Naive B cell (primary cell): Measurements from ENCODE around the gene MOK. TPM values are rescaled to one million over a fixed set of nuclear protein-coding genes. Genes with fewer than 3 reads are reported as not detected.

ENCODE experiments used
- ATAC-seq, 2 donors: fragments of 150-1000 bp; cut with Tn5 transposase; 2 replicates each; pipeline ENCODE4 v1.10.0; 2021; ENCODE audit warnings: low read depth in 2 of 2, mild to moderate bottlenecking in 2 of 2, moderate library complexity in 2 of 2
- DNase-seq: peaks from one replicate; pipeline ENCODE4 v3.0.0; 2022
- H3K27ac Mint-ChIP-seq, 6 donors: one replicate each; pipeline ENCODE4 v1.8.0; 2020 to 2022; ENCODE audit warnings: mild to moderate bottlenecking in 6 of 6, mixed read lengths in 6 of 6, moderate library complexity in 5 of 6, inconsistent platforms in 2 of 6
- H3K27me3 Mint-ChIP-seq, 3 donors: one replicate each; pipeline ENCODE4 v1.8.0; 2021 to 2022; ENCODE audit warnings: mixed read lengths in 3 of 3, mild to moderate bottlenecking in 1 of 3
- H3K36me3 Mint-ChIP-seq, 2 donors: one replicate each; pipeline ENCODE4 v1.8.0; 2020 to 2022; ENCODE audit warnings: mixed read lengths in 2 of 2, inconsistent platforms in 1 of 2, mild to moderate bottlenecking in 1 of 2
- H3K4me1 Mint-ChIP-seq, 3 donors: one replicate each; pipeline ENCODE4 v1.8.0; 2020 to 2022; ENCODE audit warnings: mixed read lengths in 3 of 3, inconsistent platforms in 1 of 3, mild to moderate bottlenecking in 1 of 3, moderate library complexity in 1 of 3
- H3K4me3 Mint-ChIP-seq, 8 donors: one replicate each; pipeline ENCODE4 v1.8.0; 2020 to 2022; ENCODE audit warnings: mild to moderate bottlenecking in 8 of 8, mixed read lengths in 8 of 8, moderate library complexity in 8 of 8, inconsistent platforms in 2 of 8
- H3K9me3 Mint-ChIP-seq, 7 donors: one replicate each; pipeline ENCODE4 v1.8.0; 2020 to 2022; ENCODE audit warnings: mixed read lengths in 7 of 7, mild to moderate bottlenecking in 5 of 7, inconsistent platforms in 2 of 7, moderate library complexity in 1 of 7
- polyA plus RNA-seq, 6 donors: library from polyadenylated mRNA; unstranded; fragments of 300-500 nt; fragmentation: Illumina TruSeq; gene quantifications; one replicate each; pipeline ENCODE4 v1.2.3, GENCODE V29; 2021; ENCODE audit warnings: low read depth in 6 of 6

The MOK gene
- polyA plus RNA-seq, 6 donors from 2014 or later = 0.64 to 2.0 (median 1.2) TPM; not detected in 1

- ATAC-seq (no peak), DNase-seq (no peak)
- H3K4me3 Mint-ChIP-seq = no peak overlapping the region
- H3K4me1 Mint-ChIP-seq = peaks cover 36 to 62% (median 58%) of the 10 kb centered on the region in 3 donors
- H3K36me3 Mint-ChIP-seq = no peaks in the 10 kb centered on the region
- H3K27me3 Mint-ChIP-seq = no peaks in the 10 kb centered on the region
- H3K9me3 Mint-ChIP-seq = no peaks in the 10 kb centered on the region
- peak overlapping the region in 2 of 6 donors; percentile 51 to 59 for H3K27ac Mint-ChIP-seq
These were observed 115.1 kb downstream of the MOK start for GRCh38 chr14:102189874-102190273.

GRCh38 chr14:102188187-102188586 is 116.8 kb downstream of the MOK start:
- H3K27me3 Mint-ChIP-seq = no peaks in the 10 kb centered on the region
- no peak for DNase-seq
- H3K4me1 Mint-ChIP-seq = peaks cover 40 to 56% (median 50%) of the 10 kb centered on the region in 3 donors

GRCh38 chr14:102187568-102188001 is 117.4 kb downstream of the MOK start:
- no peak for ATAC-seq
- Mint-ChIP-seq H3K4me3 (no peak overlapping the region), H3K27me3 (no peaks in the 10 kb centered on the region), H3K36me3 (no peaks in the 10 kb centered on the region), H3K4me1 (peaks cover 42 to 55% (median 54%) of the 10 kb centered on the region in 3 donors), H3K27ac (peak overlapping the region in 1 of 6 donors; percentile 65), H3K9me3 (no peaks in the 10 kb centered on the region)
- no peak for DNase-seq

More at GRCh38 chr14:102188187-102188586, 116.8 kb downstream of the MOK start:
- H3K36me3 Mint-ChIP-seq = no peaks in the 10 kb centered on the region
- H3K4me3 Mint-ChIP-seq = no peak overlapping the region
- ATAC-seq = no peak
- no peaks in the 10 kb centered on the region for H3K9me3 Mint-ChIP-seq
- H3K27ac Mint-ChIP-seq = peak overlapping the region in 1 of 6 donors; percentile 82

- H3K27me3 Mint-ChIP-seq = no peaks in the 10 kb centered on the region
- ATAC-seq = no peak
- H3K27ac Mint-ChIP-seq = peak overlapping the region in 1 of 6 donors; percentile 37
- H3K4me3 Mint-ChIP-seq = no peak overlapping the region
- H3K4me1 Mint-ChIP-seq = peaks cover 42 to 54% (median 51%) of the 10 kb centered on the region in 3 donors
- no peaks in the 10 kb centered on the region for H3K36me3 Mint-ChIP-seq
- DNase-seq = no peak
- H3K9me3 Mint-ChIP-seq = no peaks in the 10 kb centered on the region
These were observed 117.9 kb downstream of the MOK start for GRCh38 chr14:102187044-102187443.

GRCh38 chr14:102185360-102185759 is 119.6 kb downstream of the MOK start:
- Mint-ChIP-seq H3K4me3 (no peak overlapping the region), H3K4me1 (peaks cover 44 to 48% (median 46%) of the 10 kb centered on the region in 3 donors), H3K27me3 (no peaks in the 10 kb centered on the region), H3K27ac (no peak overlapping the region), H3K9me3 (no peaks in the 10 kb centered on the region), H3K36me3 (no peaks in the 10 kb centered on the region)
- DNase-seq (no peak), ATAC-seq (no peak)

GRCh38 chr14:102184316-102185035 is 120.5 kb downstream of the MOK start:
- no peak for DNase-seq
- Mint-ChIP-seq H3K9me3 (no peaks in the 10 kb centered on the region), H3K27me3 (no peaks in the 10 kb centered on the region), H3K4me1 (peaks cover 38 to 53% (median 41%) of the 10 kb centered on the region in 3 donors), H3K36me3 (no peaks in the 10 kb centered on the region), H3K4me3 (no peak overlapping the region), H3K27ac (peak overlapping the region in 2 of 6 donors; percentile 16 to 73)
- ATAC-seq = no peak

- ATAC-seq = no peak
- H3K4me3 Mint-ChIP-seq = no peak overlapping the region
- H3K9me3 Mint-ChIP-seq = no peaks in the 10 kb centered on the region
- no peak for DNase-seq
- H3K27me3 Mint-ChIP-seq = no peaks in the 10 kb centered on the region
- peaks cover 38 to 56% (median 41%) of the 10 kb centered on the region in 3 donors for H3K4me1 Mint-ChIP-seq
- no peaks in the 10 kb centered on the region for H3K36me3 Mint-ChIP-seq
- no peak overlapping the region for H3K27ac Mint-ChIP-seq
These were observed 121.1 kb downstream of the MOK start for GRCh38 chr14:102183886-102184285.

GRCh38 chr14:102182936-102183619 is 121.9 kb downstream of the MOK start:
- H3K9me3 Mint-ChIP-seq = no peaks in the 10 kb centered on the region
- no peaks in the 10 kb centered on the region for H3K27me3 Mint-ChIP-seq
- peak overlapping the region in 3 of 6 donors; percentile 8 to 66 (median 65) for H3K27ac Mint-ChIP-seq
- DNase-seq (no peak), ATAC-seq (no peak)
- H3K36me3 Mint-ChIP-seq = no peaks in the 10 kb centered on the region
- peaks cover 44 to 63% (median 46%) of the 10 kb centered on the region in 3 donors for H3K4me1 Mint-ChIP-seq
- no peak overlapping the region for H3K4me3 Mint-ChIP-seq

GRCh38 chr14:102182190-102182589 is 122.8 kb downstream of the MOK start:
- H3K27ac Mint-ChIP-seq = no peak overlapping the region
- H3K36me3 Mint-ChIP-seq = no peaks in the 10 kb centered on the region
- no peak overlapping the region for H3K4me3 Mint-ChIP-seq
- ATAC-seq = no peak
- H3K27me3 Mint-ChIP-seq = no peaks in the 10 kb centered on the region
- H3K9me3 Mint-ChIP-seq = no peaks in the 10 kb centered on the region
- DNase-seq = no peak
- peaks cover 43 to 62% (median 48%) of the 10 kb centered on the region in 3 donors for H3K4me1 Mint-ChIP-seq

- Mint-ChIP-seq H3K27me3 (no peaks in the 10 kb centered on the region), H3K9me3 (no peaks in the 10 kb centered on the region), H3K4me3 (no peak overlapping the region), H3K36me3 (no peaks in the 10 kb centered on the region), H3K4me1 (peaks cover 44 to 59% (median 44%) of the 10 kb centered on the region in 3 donors), H3K27ac (peak overlapping the region in 1 of 6 donors; percentile 47)
- DNase-seq (no peak), ATAC-seq (no peak)
These were observed 123.8 kb downstream of the MOK start for GRCh38 chr14:102181187-102181586.

GRCh38 chr14:102180248-102180998 is 124.5 kb downstream of the MOK start:
- no peak for ATAC-seq
- H3K4me3 Mint-ChIP-seq = no peak overlapping the region
- no peak for DNase-seq
- H3K4me1 Mint-ChIP-seq = peaks cover 44 to 54% (median 47%) of the 10 kb centered on the region in 3 donors
- no peaks in the 10 kb centered on the region for H3K9me3 Mint-ChIP-seq
- H3K27ac Mint-ChIP-seq = peak overlapping the region in 1 of 6 donors; percentile 33
- no peaks in the 10 kb centered on the region for H3K36me3 Mint-ChIP-seq
- H3K27me3 Mint-ChIP-seq = no peaks in the 10 kb centered on the region
